HG03378 (cell line): Measurements from ENCODE around the gene WDFY4.

Experiments
- ATAC-seq: cut with Tn5 transposase; IDR thresholded peaks from one replicate; pipeline ENCODE4 v1.9.1; 2021; ENCODE audit warnings: mild to moderate bottlenecking, moderate library complexity; ENCODE audit not compliant: unreplicated experiment

Gene WDFY4

DNA sequence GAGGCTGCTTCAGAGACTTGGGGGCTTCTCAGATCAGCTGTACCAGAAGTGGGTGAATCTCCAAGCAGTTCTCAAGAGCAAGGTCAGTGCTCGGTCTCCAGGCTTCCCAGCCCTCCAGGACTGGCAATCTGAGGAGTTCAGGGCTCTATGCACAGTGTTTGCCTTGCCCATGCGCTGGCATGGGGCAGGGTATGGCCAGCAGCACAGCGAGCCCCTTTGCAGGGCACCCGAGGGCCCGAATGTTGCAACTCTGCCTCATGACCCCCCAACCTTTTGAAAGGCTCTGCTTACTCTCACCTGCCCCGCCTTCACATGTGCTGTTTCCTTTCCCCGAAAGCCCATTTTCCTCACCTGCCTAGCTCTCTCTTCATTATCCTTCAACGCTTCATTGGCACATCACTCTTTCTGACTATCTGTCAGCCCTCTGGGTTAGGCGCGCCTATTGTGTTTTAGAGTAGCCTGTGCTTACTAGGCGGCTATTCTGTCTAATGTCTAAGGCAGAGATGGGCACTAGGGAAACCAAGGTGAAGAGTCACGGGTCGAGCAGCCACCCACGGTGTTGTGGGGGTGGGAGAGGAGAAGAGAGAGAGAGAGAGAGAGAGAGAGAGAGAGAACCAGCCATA is 83.6 kb downstream of the WDFY4 start:
- no peak for ATAC-seq

DNA sequence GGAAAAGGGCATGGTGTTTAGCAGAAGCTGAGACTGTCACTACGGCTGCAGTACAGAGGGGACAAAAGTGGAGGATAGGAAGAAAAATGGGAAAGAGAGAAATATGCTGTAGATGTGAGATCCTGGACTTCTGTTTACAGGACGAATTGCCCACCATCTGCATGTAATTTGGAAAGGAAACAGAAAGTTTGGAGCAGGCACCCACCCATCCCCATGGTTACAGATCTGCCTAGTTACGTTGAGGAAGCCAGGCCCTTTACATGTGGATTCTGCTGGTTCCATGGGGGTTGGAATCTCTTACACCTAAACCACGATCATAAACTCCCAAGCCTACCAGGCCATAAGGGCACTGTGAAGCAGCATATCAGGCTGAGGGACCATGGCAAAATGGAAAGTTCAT is 84.3 kb downstream of the WDFY4 start:
- ATAC-seq, result no peak

DNA sequence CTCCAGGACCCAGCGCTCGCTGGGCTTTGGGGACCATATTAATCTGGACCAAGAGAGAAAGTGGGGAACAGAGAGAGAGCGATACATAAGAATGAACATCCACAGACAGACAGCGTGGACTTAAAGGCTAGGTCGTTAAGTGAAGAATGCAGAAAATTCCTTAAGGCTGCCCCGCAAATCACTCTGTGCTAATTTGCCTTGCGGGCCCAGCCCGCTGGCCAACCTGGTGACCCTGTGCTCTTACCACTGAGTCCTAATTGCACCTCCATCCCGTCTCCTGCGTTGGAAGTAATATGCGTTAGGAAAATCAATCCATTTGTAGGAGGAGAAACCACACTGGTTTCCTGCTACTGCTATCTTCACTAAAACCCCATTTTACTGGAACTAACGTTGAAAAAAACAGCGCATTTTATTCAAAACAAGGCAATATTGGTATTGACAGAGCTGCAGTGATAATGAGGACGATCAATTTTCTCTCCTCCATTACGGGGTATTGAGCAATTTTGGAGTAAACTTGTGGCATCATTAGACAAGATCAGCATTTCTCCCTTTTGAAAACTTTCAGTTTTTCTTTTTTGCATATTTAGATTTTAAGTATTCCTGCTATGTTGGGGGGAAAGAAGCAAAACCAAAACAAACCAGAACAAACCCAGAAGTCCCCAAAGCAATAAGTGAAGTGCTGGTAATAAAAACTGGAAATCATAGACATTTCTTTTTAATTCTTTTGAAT is 85.2 kb downstream of the WDFY4 start:
- ATAC-seq, result no peak

DNA sequence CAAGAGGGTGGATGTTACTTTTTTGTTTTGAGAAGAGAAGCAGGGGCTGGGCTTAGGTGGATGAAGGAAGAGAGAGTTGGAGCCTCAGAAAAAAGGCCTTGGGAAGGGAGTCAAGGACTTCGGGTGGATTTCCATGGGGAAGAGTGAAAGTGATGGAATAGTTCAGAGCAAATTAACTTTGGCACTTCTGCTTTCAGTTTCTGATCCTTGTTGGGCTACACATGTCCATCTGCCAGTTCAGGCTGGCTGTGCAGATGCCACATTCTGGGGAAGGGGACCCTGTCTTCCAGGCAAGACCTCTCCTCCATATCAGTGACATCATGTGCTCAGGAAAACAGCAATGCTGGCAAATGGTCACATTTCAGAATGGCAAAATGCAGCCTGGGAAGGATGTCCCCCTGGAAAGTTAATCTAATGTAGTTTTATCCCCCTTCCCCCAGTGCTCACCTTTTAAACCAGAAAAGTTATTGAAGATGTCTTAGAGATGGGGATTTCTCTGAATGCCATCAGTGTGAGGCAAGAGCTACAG is 86.0 kb downstream of the WDFY4 start:
- ATAC-seq, result no peak

DNA sequence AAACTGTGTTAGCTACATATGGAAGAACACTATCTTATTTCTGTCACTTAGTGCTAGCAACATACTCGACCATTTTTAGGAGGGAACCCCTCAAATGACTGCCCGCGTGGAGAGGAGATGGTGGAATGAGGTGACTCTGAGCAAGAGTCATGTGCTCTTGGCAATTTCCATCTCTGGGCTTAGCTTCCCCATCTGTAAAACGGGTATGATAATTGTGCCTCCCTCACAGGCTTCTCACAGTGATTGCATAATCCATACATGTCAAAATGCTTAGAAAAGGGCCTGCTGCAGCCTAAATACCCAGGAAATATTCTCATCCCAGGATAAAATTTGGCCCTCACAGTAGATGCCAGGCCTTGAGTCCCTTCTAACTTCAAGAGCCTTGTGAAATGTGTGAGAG is 86.6 kb downstream of the WDFY4 start:
- no peak for ATAC-seq

DNA sequence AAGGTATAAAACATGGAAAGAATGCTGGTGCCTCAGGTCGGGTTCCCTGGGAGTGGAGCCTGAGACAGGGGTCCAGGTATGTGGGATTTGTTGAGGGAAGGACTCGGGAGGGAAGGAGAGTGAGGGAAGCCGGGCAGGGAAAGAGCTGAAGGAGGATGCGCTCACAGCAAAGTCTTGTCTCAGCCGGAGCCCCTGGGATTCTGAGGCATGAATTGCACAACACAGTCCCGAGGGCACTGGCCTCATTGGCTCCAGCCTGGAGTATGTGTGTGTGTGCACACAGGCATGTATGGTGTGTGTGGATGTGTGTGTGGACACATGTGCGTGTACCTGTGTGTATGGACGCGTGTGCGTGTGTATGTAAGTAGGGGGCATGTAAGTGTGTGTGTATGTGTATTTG is 87.4 kb downstream of the WDFY4 start:
- no peak for ATAC-seq

DNA sequence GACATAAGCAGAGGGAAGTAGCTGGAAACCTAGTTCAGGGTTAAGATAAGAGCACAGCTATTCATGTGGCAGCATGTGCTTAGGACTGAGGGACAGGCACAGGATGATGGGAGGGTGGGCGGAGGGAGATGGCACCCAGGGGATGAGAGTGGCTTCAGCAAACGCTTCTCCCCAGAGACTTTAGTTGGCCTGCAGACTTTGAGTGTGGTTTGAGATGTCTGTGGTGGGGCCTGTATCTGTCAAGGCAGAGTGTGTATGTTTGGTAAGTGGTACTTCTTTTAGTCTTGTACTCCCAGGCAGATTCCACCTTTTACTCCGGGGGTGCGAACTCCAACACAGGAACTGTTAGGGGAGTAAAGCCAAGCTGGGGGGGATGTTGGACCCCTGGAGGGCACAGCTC is 88.9 kb downstream of the WDFY4 start:
- no peak for ATAC-seq

DNA sequence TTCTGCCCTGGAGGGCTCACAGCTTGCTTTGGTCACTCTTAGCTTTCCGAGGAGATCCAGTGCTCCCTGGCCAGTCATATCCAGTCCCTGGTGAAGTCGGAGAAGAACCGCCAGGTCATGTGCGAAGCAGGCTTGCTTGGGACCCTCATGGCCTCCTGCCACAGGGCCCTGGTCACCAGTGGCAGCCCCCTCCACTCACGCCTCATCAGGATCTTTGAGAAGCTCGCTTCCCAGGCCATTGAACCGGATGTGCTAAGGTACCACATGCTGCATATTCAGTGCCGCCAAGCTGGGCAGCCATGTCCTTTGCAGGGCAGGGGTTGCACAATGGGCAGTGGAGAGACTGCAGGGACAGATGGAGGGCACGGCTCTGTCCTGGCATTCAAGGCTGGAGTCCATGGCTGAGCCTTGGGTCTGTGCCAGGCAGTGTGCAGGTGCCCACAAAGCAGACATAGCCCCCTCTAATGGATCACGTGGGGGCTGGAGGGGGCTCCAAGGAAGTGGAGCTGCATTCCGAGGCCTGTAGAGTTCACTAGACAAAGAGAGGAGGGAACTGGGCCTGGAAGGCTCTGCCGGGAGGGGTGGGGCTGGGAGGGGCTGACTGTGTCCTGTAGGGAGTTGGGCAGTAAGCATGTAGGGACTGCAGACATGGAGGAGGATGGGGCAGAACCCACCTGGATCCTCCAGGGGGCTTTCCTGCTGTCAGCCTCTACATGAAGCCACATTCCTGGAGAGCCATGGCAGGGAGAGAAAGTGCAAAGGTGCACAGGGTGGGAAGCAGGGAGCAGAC is 89.9 kb downstream of the WDFY4 start:
- ATAC-seq, result no peak

DNA sequence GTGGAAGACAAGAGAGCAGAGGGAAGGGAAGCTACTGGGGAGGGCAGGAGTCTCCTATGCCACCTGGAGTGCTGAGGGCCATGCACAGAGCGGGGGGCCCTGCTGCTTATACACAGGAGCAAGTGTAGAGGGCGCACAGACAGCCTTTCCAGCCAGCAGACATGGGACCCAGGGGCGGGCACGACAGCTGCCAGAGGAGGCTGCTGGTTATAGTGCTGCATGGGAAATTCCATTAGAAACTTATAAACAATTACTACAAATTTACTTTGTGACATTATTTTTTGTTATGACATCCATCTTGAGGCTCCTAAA is 90.5 kb downstream of the WDFY4 start:
- no peak for ATAC-seq

DNA sequence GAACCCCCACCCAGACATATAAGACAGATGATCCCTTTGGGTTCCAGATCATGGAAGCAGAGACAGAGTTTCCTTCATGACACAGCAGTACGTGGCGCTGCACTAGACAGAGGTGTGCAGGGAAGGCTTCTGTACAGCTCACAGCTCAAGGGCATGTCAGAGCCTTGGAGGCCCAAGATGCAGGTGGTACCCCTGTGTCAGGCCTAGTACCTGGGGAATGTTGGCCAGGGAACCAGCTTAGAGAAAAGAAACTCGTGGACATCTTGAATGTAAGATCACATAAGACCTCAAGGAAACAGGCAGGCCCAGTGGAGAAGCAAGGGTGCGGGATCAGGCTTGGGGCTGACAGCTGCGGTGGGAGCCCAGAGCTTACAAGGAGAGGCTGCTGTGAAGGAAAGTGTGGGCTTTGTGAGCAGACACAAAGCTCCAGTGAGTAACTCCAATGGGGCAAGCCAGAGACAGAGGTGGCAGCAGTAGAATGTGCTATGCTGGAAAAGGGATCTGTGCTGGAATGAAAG is 91.4 kb downstream of the WDFY4 start:
- ATAC-seq, result no peak

DNA sequence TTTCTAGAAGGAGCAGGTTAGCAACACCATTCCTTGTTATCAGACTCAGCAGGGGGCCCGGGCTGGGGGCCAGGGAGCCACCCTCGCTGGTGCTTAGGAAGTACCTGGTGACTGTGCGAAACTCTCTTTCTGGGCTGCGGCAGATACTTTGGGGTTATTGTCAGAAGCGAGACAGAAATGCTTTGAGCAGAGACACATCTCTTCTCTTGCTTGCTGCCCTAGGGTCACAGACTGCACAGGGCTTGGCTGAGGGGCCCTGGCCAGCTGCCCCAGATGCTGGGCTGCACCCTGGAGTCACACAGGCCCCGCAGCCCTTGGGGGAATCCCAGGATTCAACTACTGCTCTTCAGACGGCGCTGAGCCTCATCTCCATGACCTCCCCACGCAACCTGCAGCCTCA is 91.9 kb downstream of the WDFY4 start:
- ATAC-seq, result no peak

DNA sequence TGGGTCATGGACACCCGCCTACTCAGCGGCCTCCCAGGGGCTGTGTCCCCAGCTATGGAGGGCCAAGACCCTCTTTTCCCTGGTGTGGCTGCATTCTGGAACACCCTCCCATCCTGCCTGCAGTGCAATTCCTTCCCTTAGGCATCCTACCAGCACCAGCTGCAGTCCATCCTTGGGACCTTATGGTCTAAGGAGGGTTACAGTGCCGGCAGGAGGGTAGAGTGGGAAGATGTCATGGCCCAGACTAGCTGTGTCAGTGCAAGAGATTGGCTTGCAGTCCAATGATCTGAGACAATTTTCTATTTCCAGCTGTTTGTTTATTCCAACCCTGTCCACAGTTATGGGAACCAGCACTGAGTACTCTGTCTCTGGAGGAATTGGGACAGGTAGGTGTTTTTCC is 92.4 kb downstream of the WDFY4 start:
- no peak for ATAC-seq

DNA sequence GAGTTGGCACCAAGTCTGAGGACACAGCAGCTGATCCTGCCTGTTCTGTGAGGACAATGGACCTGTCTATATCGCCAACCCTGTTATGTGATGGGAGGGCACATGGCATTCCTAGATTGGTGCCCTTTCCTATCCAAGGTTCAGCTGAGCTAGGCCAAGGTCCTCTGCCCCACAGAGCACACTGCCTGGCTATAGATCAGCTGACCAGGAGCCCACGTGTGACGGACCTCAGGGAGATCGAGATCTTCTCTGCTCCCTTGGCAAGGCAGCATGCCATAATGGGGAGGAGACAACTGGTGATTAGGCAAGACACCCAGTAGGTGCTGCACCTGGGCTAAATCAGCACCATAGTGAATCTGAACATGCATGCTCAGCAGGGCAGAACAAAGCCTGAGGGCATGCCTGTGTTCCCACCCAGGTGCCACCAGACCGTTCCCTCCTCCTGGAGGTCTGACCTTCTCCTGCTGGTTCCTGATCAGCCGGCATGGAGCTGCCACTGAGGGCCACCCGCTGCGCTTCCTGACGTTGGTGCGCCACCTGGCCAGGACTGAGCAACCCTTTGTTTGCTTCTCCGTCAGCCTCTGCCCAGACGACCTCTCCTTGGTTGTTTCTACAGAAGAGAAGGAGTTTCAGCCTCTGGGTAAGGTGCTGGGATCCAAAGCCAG is 93.7 kb downstream of the WDFY4 start:
- ATAC-seq, result no peak

DNA sequence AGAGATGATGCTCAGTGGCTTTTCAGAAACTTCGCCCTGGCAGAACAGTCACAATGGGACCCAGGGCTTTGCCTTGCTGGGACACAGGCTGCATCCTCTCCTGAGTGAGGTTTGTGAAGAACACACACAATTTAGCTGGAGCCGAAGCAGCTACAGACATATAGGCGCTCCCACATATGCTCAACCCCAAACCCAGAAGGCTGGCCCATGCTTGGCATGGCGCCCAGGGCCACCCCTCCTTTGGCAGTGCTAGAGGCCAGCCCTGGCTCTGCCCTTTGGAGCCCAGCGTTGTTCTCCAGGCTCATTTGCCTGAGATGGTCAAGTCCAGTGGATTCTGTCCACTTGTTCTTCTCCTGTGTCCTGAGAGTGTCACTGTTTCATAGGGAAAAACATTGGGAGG is 94.4 kb downstream of the WDFY4 start:
- no peak for ATAC-seq

DNA sequence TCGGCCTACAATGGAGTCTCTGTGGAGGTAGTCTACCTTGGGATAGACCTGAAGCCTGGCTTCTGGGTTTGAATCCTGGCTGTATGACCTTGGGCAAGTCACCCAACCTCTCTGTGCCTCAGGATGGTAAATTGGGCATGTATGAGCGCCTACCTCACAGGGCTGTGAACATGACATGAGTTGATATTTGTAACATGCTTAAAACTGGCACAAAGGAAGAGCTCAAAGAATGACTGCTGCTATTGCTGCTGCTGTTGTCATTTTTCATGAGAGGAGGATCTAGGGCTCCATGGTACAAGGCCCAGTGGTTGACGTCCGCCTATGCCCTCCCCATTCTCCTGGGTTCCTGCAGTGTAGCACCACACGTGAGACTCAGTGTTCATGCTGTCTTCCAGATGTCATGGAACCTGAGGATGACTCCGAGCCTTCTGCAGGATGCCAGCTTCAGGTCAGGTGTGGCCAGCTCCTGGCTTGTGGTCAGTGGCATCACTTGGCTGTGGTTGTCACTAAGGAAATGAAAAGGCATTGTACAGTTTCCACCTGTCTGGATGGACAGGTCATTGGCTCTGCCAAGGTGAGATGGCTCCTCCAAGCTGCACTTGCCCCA is 95.0 kb downstream of the WDFY4 start:
- ATAC-seq, result no peak

DNA sequence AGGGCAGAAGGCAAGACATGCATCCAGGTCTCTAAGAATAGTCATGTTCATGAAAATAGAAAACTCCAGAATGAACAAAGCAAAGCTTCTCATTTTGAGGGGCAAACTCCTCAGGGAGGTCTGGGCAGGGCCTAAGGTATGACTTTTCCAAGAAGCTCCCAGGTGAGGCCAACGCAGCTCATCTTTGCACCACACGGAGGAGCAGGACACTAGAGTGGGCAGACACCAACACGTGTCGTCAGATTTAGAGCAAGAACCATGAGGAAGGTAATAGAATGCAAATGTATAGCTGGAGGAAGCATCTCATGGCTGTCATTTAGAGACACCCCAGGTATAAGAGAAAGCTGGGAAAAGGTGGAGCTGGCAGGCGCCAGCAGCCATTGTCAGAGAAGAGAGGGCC is 95.7 kb downstream of the WDFY4 start:
- ATAC-seq, result no peak

DNA sequence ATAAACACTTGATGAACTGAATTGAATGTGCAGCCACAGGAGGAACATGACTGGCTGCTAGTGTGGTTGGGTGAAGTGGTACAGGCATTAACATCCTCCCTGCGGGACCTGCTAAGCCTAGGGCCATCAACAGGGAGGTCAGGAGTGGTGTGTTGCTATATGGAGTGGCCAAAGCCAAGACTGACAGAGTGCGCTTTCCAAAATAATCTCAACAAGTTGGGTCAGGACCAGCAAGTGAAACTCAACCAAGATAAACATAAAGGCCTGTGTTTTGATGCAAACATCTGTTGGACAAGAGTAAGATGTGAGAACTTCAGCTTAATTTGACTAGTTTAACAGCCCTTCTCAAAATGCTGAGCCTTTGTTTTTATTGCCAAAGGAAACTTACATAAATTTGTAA is 97.7 kb downstream of the WDFY4 start:
- ATAC-seq, result no peak

DNA sequence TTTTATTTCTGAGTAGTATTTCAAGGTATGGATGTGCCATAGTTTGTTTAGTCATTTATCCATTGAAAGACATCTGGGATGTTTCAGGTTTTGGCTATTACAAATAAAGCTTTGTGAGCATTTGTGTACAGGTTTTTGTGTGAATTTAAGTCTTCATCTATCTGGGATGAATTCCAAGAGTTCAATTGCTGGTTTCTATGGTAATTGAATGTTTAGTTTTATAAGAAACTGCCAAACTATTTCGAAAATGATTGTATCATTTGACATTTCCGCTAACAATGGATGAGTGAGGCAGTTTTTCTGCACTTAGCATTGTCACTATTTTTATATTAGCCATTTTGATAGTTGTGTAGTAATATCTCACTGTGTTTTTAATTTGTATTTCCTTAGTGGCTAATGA is 99.4 kb downstream of the WDFY4 start:
- no peak for ATAC-seq

DNA sequence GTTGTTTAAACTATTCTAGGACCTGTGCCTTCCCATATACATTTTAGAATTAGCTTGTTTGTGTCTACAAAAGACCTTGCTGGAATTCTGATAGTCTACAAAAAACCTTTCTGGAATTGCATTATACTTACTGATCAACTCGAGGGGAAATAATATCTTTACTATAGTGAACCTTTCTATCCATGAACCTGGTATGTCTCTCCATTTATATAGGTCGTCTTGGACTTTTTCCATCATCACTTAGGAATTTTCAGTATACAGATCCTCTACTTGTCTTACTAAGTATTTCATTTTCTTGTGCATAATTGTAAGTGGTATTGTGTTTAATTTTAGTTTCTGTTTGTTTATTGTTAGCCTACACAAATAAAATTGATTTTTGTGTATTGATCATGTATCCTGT is 101.1 kb downstream of the WDFY4 start:
- ATAC-seq, result no peak

DNA sequence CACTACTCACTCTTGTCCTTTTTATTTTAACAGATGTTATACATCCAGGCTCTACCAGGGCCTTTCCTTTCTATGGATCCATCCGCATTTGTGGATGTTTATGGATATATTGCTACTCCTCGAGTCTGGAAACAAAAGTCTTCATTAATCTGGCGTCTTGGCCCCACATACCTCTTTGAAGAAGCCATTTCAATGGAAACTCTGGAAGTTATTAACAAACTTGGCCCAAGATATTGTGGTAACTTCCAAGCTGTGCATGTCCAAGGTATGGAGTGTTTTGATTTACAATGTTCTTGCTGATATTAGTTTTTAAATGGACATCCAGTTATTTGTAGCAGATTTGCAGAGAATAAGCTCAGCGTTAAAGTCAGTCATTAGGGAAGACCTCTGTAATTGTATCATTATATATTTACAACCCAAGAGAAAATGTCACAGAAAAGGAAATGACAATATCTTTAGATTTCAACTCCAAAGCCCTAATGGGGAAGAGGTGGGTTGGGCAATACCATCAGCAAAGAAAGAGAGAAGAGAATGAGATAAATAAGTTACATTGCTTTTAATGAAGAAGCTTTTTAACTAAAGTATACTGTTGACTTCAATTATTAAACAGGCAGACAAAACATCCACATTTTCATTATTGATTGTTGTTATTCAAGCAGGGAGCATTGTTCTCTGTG is 102.1 kb downstream of the WDFY4 start:
- no peak for ATAC-seq
